PFSK-1 (cell line): ENCODE results near the gene NT5DC3.

ENCODE experiments used
- FOXP2 ChIP-seq: optimal IDR thresholded peaks from 2 replicates; pipeline ENCODE3; 2011; ENCODE audit warnings: borderline replicate concordance, control low read depth, inconsistent platforms; ENCODE audit not compliant: insufficient read depth; ENCODE audit errors: extremely low read length, extremely low read depth
- POLR2AphosphoS5 ChIP-seq: IDR thresholded peaks from 2 replicates; pipeline ENCODE4 v1.6.1; 2012; ENCODE audit warnings: low read depth, mild to moderate bottlenecking, control low read depth, low read length, moderate library complexity
- SIN3A ChIP-seq: IDR thresholded peaks from 2 replicates; pipeline ENCODE4 v1.6.1; 2012; ENCODE audit warnings: mild to moderate bottlenecking, low read length, moderate library complexity, borderline replicate concordance; ENCODE audit not compliant: insufficient read depth
- TAF1 ChIP-seq: IDR thresholded peaks from 2 replicates; pipeline ENCODE4 v1.6.1; 2012; ENCODE audit warnings: low read length, control low read depth, borderline replicate concordance; ENCODE audit not compliant: insufficient read depth
- TF ChIP-seq, protein P1 (sequence below), 2 experiments: IDR thresholded peaks; 2 replicates each; pipeline versions ENCODE4 v1.6.1 to v1.8.0; 2011 to 2012; ENCODE audit warnings: low read depth in 2 of 2, low read length in 2 of 2, control low read depth in 1 of 2, inconsistent platforms in 1 of 2, mild to moderate bottlenecking in 1 of 2, moderate library complexity in 1 of 2; ENCODE audit not compliant: insufficient read depth in 1 of 2

Gene NT5DC3

DNA sequence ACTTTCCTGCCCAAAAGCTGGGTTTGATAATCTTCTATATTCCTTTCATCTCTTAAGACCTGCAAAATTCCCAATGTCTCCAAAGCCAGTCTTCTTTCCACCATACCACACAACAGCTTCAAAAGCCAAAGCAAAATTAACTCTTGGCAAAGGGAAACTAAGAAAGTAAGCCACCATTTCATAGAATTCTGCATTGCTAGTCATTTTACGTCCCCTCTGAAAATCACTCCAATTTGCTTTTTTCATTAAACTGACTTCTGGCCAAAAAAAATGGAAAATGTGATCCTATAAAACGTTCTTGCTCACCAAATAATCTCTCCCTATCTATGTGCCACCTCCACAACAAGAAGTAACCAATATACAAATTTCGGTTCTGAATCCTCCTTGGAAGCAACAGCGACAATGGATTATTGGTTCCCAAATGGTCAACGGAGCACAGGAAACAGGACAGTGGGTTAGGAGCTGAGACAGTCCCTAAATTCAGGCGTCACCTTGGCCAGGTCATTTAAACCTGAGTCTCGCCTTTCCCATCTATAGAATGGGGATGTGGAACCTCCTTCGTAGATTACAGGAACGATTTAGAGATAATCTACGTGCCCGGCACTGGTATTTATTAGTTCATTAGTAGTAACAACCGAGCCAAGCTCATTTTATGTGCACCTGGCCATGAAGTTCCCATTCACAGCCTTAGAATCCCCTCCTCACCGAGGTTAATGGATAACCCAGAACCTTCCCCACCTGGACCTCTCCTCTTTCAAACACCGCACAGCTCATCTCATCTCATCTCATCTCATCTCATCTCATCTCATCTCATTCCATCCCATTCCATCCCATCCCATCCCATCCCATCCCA is 1.2 kb downstream of the NT5DC3 start:
- TF ChIP-seq, protein P1, sequence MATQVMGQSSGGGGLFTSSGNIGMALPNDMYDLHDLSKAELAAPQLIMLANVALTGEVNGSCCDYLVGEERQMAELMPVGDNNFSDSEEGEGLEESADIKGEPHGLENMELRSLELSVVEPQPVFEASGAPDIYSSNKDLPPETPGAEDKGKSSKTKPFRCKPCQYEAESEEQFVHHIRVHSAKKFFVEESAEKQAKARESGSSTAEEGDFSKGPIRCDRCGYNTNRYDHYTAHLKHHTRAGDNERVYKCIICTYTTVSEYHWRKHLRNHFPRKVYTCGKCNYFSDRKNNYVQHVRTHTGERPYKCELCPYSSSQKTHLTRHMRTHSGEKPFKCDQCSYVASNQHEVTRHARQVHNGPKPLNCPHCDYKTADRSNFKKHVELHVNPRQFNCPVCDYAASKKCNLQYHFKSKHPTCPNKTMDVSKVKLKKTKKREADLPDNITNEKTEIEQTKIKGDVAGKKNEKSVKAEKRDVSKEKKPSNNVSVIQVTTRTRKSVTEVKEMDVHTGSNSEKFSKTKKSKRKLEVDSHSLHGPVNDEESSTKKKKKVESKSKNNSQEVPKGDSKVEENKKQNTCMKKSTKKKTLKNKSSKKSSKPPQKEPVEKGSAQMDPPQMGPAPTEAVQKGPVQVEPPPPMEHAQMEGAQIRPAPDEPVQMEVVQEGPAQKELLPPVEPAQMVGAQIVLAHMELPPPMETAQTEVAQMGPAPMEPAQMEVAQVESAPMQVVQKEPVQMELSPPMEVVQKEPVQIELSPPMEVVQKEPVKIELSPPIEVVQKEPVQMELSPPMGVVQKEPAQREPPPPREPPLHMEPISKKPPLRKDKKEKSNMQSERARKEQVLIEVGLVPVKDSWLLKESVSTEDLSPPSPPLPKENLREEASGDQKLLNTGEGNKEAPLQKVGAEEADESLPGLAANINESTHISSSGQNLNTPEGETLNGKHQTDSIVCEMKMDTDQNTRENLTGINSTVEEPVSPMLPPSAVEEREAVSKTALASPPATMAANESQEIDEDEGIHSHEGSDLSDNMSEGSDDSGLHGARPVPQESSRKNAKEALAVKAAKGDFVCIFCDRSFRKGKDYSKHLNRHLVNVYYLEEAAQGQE (IDR thresholded peaks at IDR 0.05; ENCODE audit: insufficient read depth in 1 of 2, low read depth in 2 of 2, low read length in 2 of 2), result no peak

GRCh38 chr12:103839103-103839502 is 1.9 kb downstream of the NT5DC3 start:
- TF ChIP-seq SIN3A, result no peak
- no peak for TF ChIP-seq TAF1
- TF ChIP-seq, protein P1 (IDR thresholded peaks at IDR 0.05; ENCODE audit: insufficient read depth in 1 of 2, low read depth in 2 of 2, low read length in 2 of 2), result no peak
- TF ChIP-seq POLR2AphosphoS5, result no peak
- no peak for TF ChIP-seq FOXP2

- no peak for TF ChIP-seq POLR2AphosphoS5
- no peak for TF ChIP-seq TAF1
- TF ChIP-seq, protein P1 (IDR thresholded peaks at IDR 0.05; ENCODE audit: insufficient read depth in 1 of 2, low read depth in 2 of 2, low read length in 2 of 2), result no peak
- no peak for TF ChIP-seq SIN3A
- no peak for TF ChIP-seq FOXP2
Observed at GRCh38 chr12:103838254-103838914, 2.6 kb downstream of the NT5DC3 start.

GRCh38 chr12:103836345-103836744 is 4.7 kb downstream of the NT5DC3 start:
- TF ChIP-seq POLR2AphosphoS5, result no peak
- TF ChIP-seq FOXP2, result no peak
- no peak for TF ChIP-seq SIN3A
- TF ChIP-seq TAF1, result no peak
- TF ChIP-seq, protein P1 (IDR thresholded peaks at IDR 0.05; ENCODE audit: insufficient read depth in 1 of 2, low read depth in 2 of 2, low read length in 2 of 2), result no peak
